HepG2 (cell line): Measurements from ENCODE around the gene ARMC2. TPM values are rescaled to one million over a fixed set of nuclear protein-coding genes. Genes with fewer than 3 reads are reported as not detected.
A peak's percentile ranks its signal among the peaks of the same experiment; 100 is the strongest.

Source experiments
- FLYWCH1 ChIP-seq: sonication (generic); formaldehyde crosslinking; IDR thresholded peaks from 2 replicates; pipeline ENCODE4 v1.8.1; 2023; ENCODE audit warnings: mild to moderate bottlenecking, missing genetic modification reagents
- KLF16 ChIP-seq, 2 experiments: sonication (generic) in 1 of 2; formaldehyde crosslinking in 1 of 2; IDR thresholded peaks; 2 replicates each; pipeline versions ENCODE4 v1.6.1 to v1.8.0; 2016 to 2023; ENCODE audit warnings: missing genetic modification reagents in 2 of 2, missing compliant biosample characterization in 1 of 2
- MAFG ChIP-seq: sonication (generic); formaldehyde crosslinking; IDR thresholded peaks from 2 replicates; pipeline ENCODE4 v1.5.1; 2020; ENCODE audit warnings: mild to moderate bottlenecking, missing genetic modification reagents
- NFIB ChIP-seq: sonication (generic); formaldehyde crosslinking; IDR thresholded peaks from 2 replicates; pipeline ENCODE4 v1.9.0; 2021; ENCODE audit warnings: missing genetic modification reagents, mild to moderate bottlenecking, borderline replicate concordance
- NKX3-1 ChIP-seq: sonication (generic); formaldehyde crosslinking; IDR thresholded peaks from 2 replicates; pipeline ENCODE4 v1.5.0; 2020; ENCODE audit warnings: missing genetic modification reagents
- RELA ChIP-seq: sonication (generic); formaldehyde crosslinking; IDR thresholded peaks from 2 replicates; pipeline ENCODE4 v1.4.0; 2020; ENCODE audit warnings: missing genetic modification reagents
- TCF7L2 ChIP-seq: IDR thresholded peaks from 2 replicates; pipeline ENCODE4 v1.6.1; 2011; ENCODE audit warnings: mild to moderate bottlenecking, low read depth, low read length, moderate library complexity
- THYN1 ChIP-seq: sonication (generic); formaldehyde crosslinking; IDR thresholded peaks from 2 replicates; pipeline ENCODE4 v1.8.1; 2023; ENCODE audit warnings: low read depth, mild to moderate bottlenecking, moderate library complexity, missing genetic modification reagents, borderline replicate concordance
- polyA plus RNA-seq, 8 experiments: library from polyadenylated mRNA; depleted of rRNA in 3 of 8; stranded (reverse) in 7 of 8; unstranded in 1 of 8; fragments of >200 nt; fragmentation: Illumina TruSeq in 4 of 8; extraction: Trizol in 4 of 8; gene quantifications; 2 replicates each; pipeline versions ENCODE4 v1.2.1 to v1.2.3, GENCODE V29; 2011 to 2016; ENCODE audit warnings: low read depth in 4 of 8, missing spikeins in 1 of 8, mixed read lengths in 1 of 8; ENCODE audit not compliant: insufficient read depth in 1 of 8
- total RNA-seq, 5 experiments: library from RNA; depleted of rRNA; stranded (reverse); fragments of >200 nt; fragmentation: Illumina TruSeq; extraction: Trizol; gene quantifications; 2 replicates each; pipeline ENCODE4 v1.2.3, GENCODE V29; 2016; ENCODE audit warnings: low read depth in 1 of 5
- TF ChIP-seq, protein P1 (sequence below): sonication (generic); formaldehyde crosslinking; IDR thresholded peaks from one replicate; pipeline ENCODE4 v1.5.1; 2020; ENCODE audit warnings: mild to moderate bottlenecking, missing genetic modification reagents; ENCODE audit errors: not compliant biosample characterization
- TF ChIP-seq, protein P2 (sequence below): sonication (generic); formaldehyde crosslinking; IDR thresholded peaks from 2 replicates; pipeline ENCODE4 v1.4.0; 2020; ENCODE audit warnings: missing genetic modification reagents, borderline replicate concordance
- TF ChIP-seq, protein P3 (sequence below): sonication (generic); formaldehyde crosslinking; IDR thresholded peaks from 2 replicates; pipeline ENCODE4 v1.5.0; 2020; ENCODE audit warnings: mild to moderate bottlenecking, missing genetic modification reagents
- TF ChIP-seq, protein P4 (sequence below), 2 experiments: IDR thresholded peaks; 2 replicates each; pipeline ENCODE4 v1.6.1; 2011 to 2012; ENCODE audit warnings: low read length in 2 of 2, borderline replicate concordance in 1 of 2, low read depth in 1 of 2, mild to moderate bottlenecking in 1 of 2, moderate library complexity in 1 of 2

Gene ARMC2
- total and polyA plus RNA-seq, 2 of the 13 experiments (the other 11 are each of a cell fraction or from before 2014, with no cell fraction given) = 1.4 to 3.2 TPM

DNA sequence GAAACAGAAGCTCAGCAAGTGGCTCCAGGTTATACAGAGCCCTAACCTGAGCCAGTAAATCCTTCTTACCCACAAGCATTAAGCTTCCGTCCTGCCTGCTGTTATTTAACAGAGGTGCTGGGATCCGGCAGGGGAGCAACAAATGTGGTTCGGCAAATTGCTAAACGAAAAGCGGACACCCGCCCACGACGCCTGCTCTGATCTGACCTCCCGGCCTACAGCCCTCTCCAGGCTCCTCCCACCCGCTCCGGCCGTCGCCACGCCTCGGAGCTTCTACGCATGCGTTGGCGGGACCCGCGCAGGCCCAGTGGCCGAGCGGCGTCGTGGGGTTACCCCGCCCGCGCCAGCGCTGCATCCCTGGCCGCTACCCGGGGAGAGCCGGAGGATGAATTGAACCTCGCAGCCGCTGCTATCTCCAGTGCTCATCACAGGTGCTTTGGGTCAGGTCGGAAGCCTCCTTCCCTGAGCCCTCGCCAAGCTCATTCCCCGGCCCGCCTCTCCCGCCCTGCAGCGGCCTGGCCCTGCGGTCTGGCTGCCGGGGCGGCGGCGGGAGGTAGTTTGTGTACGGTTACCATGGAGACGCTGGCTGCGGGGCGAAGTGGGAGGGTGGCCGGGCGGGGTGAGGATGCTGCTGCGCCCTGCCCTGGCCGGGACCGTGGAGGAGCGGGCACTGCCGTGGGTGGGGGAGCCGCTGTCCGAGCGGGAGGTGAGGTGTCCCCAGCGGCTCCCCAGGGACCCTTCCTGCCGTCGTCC lies at the start of gene ARMC2 (continued):
- TF ChIP-seq, protein P1, sequence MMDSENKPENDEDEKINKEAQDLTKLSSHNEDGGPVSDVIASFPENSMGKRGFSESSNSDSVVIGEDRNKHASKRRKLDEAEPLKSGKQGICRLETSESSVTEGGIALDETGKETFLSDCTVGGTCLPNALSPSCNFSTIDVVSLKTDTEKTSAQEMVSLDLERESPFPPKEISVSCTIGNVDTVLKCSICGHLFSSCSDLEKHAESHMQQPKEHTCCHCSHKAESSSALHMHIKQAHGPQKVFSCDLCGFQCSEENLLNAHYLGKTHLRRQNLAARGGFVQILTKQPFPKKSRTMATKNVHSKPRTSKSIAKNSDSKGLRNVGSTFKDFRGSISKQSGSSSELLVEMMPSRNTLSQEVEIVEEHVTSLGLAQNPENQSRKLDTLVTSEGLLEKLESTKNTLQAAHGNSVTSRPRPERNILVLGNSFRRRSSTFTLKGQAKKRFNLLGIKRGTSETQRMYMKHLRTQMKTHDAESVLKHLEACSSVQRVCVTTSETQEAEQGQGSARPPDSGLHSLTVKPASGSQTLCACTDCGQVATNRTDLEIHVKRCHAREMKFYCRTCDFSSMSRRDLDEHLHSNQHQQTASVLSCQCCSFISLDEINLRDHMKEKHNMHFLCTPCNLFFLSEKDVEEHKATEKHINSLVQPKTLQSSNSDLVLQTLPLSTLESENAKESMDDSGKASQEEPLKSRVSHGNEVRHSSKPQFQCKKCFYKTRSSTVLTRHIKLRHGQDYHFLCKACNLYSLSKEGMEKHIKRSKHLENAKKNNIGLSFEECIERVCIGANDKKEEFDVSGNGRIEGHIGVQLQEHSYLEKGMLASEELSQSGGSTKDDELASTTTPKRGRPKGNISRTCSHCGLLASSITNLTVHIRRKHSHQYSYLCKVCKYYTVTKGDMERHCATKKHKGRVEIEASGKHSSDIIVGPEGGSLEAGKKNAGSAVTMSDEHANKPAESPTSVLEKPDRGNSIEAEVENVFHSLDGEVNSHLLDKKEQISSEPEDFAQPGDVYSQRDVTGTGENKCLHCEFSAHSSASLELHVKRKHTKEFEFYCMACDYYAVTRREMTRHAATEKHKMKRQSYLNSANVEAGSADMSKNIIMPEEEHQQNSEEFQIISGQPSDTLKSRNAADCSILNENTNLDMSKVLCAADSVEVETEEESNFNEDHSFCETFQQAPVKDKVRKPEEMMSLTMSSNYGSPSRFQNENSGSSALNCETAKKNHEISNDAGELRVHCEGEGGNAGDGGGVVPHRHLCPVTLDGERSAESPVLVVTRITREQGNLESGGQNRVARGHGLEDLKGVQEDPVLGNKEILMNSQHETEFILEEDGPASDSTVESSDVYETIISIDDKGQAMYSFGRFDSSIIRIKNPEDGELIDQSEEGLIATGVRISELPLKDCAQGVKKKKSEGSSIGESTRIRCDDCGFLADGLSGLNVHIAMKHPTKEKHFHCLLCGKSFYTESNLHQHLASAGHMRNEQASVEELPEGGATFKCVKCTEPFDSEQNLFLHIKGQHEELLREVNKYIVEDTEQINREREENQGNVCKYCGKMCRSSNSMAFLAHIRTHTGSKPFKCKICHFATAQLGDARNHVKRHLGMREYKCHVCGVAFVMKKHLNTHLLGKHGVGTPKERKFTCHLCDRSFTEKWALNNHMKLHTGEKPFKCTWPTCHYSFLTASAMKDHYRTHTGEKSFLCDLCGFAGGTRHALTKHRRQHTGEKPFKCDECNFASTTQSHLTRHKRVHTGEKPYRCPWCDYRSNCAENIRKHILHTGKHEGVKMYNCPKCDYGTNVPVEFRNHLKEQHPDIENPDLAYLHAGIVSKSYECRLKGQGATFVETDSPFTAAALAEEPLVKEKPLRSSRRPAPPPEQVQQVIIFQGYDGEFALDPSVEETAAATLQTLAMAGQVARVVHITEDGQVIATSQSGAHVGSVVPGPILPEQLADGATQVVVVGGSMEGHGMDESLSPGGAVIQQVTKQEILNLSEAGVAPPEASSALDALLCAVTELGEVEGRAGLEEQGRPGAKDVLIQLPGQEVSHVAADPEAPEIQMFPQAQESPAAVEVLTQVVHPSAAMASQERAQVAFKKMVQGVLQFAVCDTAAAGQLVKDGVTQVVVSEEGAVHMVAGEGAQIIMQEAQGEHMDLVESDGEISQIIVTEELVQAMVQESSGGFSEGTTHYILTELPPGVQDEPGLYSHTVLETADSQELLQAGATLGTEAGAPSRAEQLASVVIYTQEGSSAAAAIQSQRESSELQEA (CRISPR knock-in tag) = peak; percentile 54
- TF ChIP-seq FLYWCH1 (no peak), NFIB (no peak), KLF16 (CRISPR knock-in tag; IDR thresholded peaks at IDR 0.05) (peak in 1 of 2 experiments; percentile 81; a peak in 2 of 4 replicates), TCF7L2 (no peak), MAFG (CRISPR knock-in tag) (no peak), RELA (no peak), THYN1 (no peak), NKX3-1 (CRISPR knock-in tag) (no peak)
- TF ChIP-seq, protein P2, sequence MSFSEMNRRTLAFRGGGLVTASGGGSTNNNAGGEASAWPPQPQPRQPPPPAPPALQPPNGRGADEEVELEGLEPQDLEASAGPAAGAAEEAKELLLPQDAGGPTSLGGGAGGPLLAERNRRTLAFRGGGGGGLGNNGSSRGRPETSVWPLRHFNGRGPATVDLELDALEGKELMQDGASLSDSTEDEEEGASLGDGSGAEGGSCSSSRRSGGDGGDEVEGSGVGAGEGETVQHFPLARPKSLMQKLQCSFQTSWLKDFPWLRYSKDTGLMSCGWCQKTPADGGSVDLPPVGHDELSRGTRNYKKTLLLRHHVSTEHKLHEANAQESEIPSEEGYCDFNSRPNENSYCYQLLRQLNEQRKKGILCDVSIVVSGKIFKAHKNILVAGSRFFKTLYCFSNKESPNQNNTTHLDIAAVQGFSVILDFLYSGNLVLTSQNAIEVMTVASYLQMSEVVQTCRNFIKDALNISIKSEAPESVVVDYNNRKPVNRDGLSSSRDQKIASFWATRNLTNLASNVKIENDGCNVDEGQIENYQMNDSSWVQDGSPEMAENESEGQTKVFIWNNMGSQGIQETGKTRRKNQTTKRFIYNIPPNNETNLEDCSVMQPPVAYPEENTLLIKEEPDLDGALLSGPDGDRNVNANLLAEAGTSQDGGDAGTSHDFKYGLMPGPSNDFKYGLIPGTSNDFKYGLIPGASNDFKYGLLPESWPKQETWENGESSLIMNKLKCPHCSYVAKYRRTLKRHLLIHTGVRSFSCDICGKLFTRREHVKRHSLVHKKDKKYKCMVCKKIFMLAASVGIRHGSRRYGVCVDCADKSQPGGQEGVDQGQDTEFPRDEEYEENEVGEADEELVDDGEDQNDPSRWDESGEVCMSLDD (CRISPR knock-in tag) = no peak
- TF ChIP-seq, protein P3, sequence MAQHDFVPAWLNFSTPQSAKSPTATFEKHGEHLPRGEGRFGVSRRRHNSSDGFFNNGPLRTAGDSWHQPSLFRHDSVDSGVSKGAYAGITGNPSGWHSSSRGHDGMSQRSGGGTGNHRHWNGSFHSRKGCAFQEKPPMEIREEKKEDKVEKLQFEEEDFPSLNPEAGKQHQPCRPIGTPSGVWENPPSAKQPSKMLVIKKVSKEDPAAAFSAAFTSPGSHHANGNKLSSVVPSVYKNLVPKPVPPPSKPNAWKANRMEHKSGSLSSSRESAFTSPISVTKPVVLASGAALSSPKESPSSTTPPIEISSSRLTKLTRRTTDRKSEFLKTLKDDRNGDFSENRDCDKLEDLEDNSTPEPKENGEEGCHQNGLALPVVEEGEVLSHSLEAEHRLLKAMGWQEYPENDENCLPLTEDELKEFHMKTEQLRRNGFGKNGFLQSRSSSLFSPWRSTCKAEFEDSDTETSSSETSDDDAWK = no peak
- TF ChIP-seq, protein P4, sequence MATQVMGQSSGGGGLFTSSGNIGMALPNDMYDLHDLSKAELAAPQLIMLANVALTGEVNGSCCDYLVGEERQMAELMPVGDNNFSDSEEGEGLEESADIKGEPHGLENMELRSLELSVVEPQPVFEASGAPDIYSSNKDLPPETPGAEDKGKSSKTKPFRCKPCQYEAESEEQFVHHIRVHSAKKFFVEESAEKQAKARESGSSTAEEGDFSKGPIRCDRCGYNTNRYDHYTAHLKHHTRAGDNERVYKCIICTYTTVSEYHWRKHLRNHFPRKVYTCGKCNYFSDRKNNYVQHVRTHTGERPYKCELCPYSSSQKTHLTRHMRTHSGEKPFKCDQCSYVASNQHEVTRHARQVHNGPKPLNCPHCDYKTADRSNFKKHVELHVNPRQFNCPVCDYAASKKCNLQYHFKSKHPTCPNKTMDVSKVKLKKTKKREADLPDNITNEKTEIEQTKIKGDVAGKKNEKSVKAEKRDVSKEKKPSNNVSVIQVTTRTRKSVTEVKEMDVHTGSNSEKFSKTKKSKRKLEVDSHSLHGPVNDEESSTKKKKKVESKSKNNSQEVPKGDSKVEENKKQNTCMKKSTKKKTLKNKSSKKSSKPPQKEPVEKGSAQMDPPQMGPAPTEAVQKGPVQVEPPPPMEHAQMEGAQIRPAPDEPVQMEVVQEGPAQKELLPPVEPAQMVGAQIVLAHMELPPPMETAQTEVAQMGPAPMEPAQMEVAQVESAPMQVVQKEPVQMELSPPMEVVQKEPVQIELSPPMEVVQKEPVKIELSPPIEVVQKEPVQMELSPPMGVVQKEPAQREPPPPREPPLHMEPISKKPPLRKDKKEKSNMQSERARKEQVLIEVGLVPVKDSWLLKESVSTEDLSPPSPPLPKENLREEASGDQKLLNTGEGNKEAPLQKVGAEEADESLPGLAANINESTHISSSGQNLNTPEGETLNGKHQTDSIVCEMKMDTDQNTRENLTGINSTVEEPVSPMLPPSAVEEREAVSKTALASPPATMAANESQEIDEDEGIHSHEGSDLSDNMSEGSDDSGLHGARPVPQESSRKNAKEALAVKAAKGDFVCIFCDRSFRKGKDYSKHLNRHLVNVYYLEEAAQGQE (IDR thresholded peaks at IDR 0.05; ENCODE audit: borderline replicate concordance in 1 of 2, low read depth in 1 of 2, low read length in 2 of 2) = no peak
